NCI-H2107 treated with DMSO at 0.1 percent for 48 hours (cell line): Measurements from ENCODE around the gene RDH13.
"Not testable (repeated sequence)": the region's sequence is repeated elsewhere in the genome, so short reads cannot be mapped to it uniquely, and the experiment has no call there.

Source experiments
- DNase-seq: peaks from one replicate; lab custom pipeline; 2025; ENCODE audit not compliant: unreplicated experiment; lab: John Stamatoyannopoulos, UW

The RDH13 gene

GRCh38 chr19:55018633-55019032 lies 44.3 kb downstream of the RDH13 start:
- no peak for DNase-seq

DNA sequence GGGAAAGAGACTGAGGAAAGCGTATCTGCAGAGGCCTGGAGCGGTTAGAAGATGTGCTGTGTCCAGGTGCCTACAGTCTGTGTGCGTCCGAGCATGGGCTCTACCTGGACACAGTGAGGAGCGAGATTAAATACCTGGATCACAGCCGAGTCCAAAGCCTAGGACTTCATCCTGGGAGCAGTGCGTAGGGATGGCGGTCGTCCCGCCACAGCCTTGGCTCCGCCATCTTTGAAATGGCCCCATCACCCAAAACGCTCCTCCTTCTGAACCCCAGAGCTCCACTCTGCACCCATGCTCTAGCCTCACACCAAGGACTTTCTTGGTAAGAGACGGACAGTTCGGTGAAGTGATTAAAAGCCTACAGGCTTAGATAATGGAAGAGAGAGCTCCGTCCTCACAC lies 44.7 kb downstream of the RDH13 start:
- no peak for DNase-seq

- no peak for DNase-seq
Measured at GRCh38 chr19:55016017-55016416, 46.9 kb downstream of the RDH13 start.

GRCh38 chr19:55015126-55015525 lies 47.8 kb downstream of the RDH13 start:
- no peak for DNase-seq

DNA sequence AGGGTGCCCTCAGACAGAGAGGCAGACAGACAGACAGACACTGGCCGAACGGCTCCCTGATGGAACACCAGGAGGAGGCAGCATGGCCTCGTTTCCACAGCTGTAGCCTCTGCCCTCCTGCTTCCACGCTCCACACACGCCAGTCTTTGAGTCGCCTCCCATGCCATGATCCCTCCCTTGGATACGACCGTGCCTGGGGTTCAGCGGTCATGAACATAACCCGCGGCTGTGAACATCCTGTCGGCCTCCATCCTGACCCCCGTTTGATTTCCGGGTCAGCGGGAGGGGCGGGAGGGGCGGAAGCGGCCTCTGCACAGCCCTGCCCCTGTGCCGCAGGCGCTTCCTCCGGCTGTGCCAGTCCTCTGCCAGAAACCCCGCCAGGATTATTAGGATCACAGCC lies 48.2 kb downstream of the RDH13 start:
- no peak for DNase-seq

DNA sequence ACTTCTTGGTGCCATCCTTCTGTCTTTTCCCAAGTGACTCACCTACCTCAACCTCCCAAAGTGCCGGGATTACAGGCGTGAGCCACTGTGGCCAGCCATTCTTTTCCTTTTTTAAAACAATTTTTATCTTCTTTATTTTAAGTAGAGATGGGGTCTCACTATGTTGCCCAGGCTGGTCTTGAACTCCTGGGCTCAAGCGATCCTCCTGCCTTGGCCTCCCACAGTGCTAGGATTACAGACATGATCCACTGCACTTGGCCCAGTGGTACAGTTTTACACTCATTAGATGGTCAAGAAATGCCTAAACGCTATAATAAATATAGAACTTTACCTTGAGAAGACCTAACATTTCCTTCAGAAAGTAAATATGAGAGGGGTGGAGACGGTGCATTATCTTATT lies 49.4 kb downstream of the RDH13 start:
- no peak for DNase-seq

GRCh38 chr19:55012306-55012705 lies 50.6 kb downstream of the RDH13 start:
- no peak for DNase-seq

DNA sequence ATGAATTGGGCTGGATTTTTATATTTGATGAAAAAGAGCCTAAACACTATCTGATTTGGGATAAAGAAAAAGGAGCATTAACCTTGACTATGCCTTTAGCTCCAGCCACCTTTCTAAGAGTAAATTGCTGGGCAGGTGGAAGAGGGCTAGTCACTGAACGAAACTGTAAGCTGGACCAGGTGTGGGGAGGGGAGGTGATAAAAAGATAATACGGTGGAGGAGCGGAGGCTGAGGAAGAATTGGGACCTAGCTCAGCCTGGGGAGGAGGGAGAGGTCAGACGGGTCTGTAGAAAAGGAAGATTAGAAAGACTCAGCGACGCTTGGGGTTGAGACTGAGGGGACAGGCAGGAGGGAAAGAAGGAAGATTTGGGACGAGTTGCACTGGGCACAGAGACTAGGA lies 52.4 kb downstream of the RDH13 start:
- not testable (repeated sequence) for DNase-seq

GRCh38 chr19:55008781-55009180 lies 54.2 kb downstream of the RDH13 start:
- not testable (repeated sequence) for DNase-seq

DNA sequence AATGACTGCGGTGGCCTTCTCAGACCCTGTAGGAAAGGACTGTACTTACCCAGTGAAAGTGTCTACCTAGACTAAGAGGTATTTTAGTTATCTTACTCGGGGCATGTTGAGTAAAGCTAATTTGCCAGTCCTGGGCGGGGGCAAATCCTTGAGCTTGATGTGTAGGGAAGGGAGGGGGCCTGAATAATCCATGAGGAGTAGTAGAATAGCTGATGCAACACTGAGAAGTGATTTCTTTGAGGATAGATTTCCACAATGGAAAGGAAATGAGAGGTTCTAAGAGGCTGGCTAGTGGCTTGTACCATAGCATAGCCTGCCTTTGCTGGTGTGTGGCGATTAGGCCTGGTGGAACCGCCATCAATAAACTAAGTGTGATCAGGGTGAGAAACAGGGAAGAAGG lies 54.8 kb downstream of the RDH13 start:
- DNase-seq = not testable (repeated sequence)

DNA sequence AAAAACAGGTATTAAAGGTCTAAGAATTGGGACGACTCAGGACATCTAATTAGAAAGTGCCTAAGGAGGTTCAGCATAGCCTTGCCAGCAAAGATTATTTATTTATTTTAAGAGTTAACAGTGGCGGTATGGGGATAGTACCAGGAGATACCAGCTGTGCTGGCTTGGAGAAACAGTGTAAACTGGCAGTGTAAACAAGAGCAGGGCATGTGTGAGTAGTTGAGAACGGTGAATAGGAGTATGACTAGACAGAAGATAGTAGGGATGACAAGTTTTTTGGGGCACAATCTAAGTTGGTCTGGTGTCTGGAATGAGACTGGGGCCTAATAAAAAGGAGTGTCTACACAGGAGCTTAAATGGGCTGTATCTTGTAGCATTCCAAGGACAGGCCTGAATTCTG lies 55.4 kb downstream of the RDH13 start:
- DNase-seq = not testable (repeated sequence)

- not testable (repeated sequence) for DNase-seq
Measured at GRCh38 chr19:55006795-55007194, 56.2 kb downstream of the RDH13 start.

GRCh38 chr19:55005684-55006488 lies 57.1 kb downstream of the RDH13 start:
- no peak for DNase-seq

GRCh38 chr19:55000761-55001160 lies 62.2 kb downstream of the RDH13 start:
- DNase-seq = no peak

- DNase-seq = not testable (repeated sequence)
Measured at GRCh38 chr19:54998751-54999239, 64.2 kb downstream of the RDH13 start.

- DNase-seq = no peak
Measured at GRCh38 chr19:54995561-54995960, 67.4 kb downstream of the RDH13 start.
